AG04449 (cell line): ENCODE measurements around the gene ZNF672.
"Not testable (repeated sequence)": the region's sequence is repeated elsewhere in the genome, so short reads cannot be mapped to it uniquely, and the experiment has no call there.

Experiments
- CTCF ChIA-PET: fragments of 350-600 bp; formaldehyde crosslinking; extraction: SDS; loops from one replicate; lab custom pipeline; 2021; ENCODE audit warnings: antibody characterized with exemption; lab: Yijun Ruan, JAX
- POLR2A ChIA-PET: fragments of 400-600, 350-600 bp; formaldehyde crosslinking; extraction: SDS; loops from one replicate; lab custom pipeline; 2020; ENCODE audit warnings: antibody characterized with exemption, inconsistent platforms; lab: Yijun Ruan, JAX
- DNase-seq: peaks from one replicate; pipeline ENCODE4 v3.0.0-alpha.2; 2010; ENCODE audit warnings: low read depth, low spot score
- H3K4me3 ChIP-seq: 2 replicates; pipeline ENCODE4 v1.5.1; 2011; ENCODE audit warnings: low read depth, mild to moderate bottlenecking, control low read depth, low read length
- CTCF ChIP-seq: IDR thresholded peaks from one replicate; pipeline ENCODE4 v1.5.1; 2011; ENCODE audit warnings: mild to moderate bottlenecking, moderate library complexity, low read length, control low read depth, inconsistent platforms; ENCODE audit not compliant: insufficient read depth; ENCODE audit errors: missing control alignments

ZNF672 gene

GRCh38 chr1:248837781-248838356 is at the start of gene ZNF672:
Gene ZNF672 (plus strand): TSS chr1:248838224. CDS start chr1:248847275, 9,051 bp downstream.
- ChIA-PET CTCF (interaction anchor here (1.0 to 6.0 kb wide), 3 partner anchors 11 to 87 kb away, joined by 3 to 56 read pairs (median 16); partner anchors contain the start of genes SH3BP5L and ZNF692), POLR2A (interaction anchor here (0.6 to 3.2 kb wide), 9 partner anchors 9 to 65 kb away, joined by 3 to 27 read pairs (median 4); partner anchors contain the start of genes SH3BP5L and ZNF692)
- no peak for TF ChIP-seq CTCF
- DNase-seq: peak; percentile 86
- H3K4me3 ChIP-seq: peak within 1 kb of the TSS; percentile 93

GRCh38 chr1:248788327-248788726 is 49.7 kb upstream of the ZNF672 start:
- no peak for DNase-seq
- no peak for TF ChIP-seq CTCF
- CTCF ChIA-PET: no interaction called here
- POLR2A ChIA-PET: no interaction called here
- no peak overlapping the region for H3K4me3 ChIP-seq

GRCh38 chr1:248789337-248789736 is 48.7 kb upstream of the ZNF672 start:
- H3K4me3 ChIP-seq, DNase-seq, POLR2A ChIA-PET, CTCF ChIA-PET: not testable (repeated sequence)

- TF ChIP-seq CTCF: no peak
- H3K4me3 ChIP-seq: no peak overlapping the region
- ChIA-PET POLR2A (interaction anchor here (0.6 kb wide), 1 partner anchor 68 kb away, joined by 3 read pairs; no protein-coding TSS in a partner anchor), CTCF (no interaction called here)
- DNase-seq: no peak
Observed at GRCh38 chr1:248790456-248790855, 47.6 kb upstream of the ZNF672 start.

GRCh38 chr1:248791010-248791409 is 47.0 kb upstream of the ZNF672 start:
- H3K4me3 ChIP-seq: no peak overlapping the region
- ChIA-PET POLR2A (no interaction called here), CTCF (no interaction called here)
- no peak for TF ChIP-seq CTCF
- DNase-seq: no peak

GRCh38 chr1:248792342-248792741 is 45.7 kb upstream of the ZNF672 start:
- DNase-seq: no peak
- ChIA-PET CTCF (no interaction called here), POLR2A (no interaction called here)
- TF ChIP-seq CTCF: no peak
- no peak overlapping the region for H3K4me3 ChIP-seq

GRCh38 chr1:248793592-248793991 is 44.4 kb upstream of the ZNF672 start:
- POLR2A ChIA-PET: no interaction called here
- CTCF ChIA-PET: interaction anchor here (1.1 kb wide), 1 partner anchor 11 kb away, joined by 4 read pairs; no protein-coding TSS in a partner anchor
- no peak for TF ChIP-seq CTCF
- DNase-seq: no peak
- no peak overlapping the region for H3K4me3 ChIP-seq

GRCh38 chr1:248794663-248795062 is 43.4 kb upstream of the ZNF672 start:
- CTCF ChIA-PET: interaction anchor here (1.1 kb wide), 1 partner anchor 10 kb away, joined by 4 read pairs; no protein-coding TSS in a partner anchor
- H3K4me3 ChIP-seq, DNase-seq, POLR2A ChIA-PET: not testable (repeated sequence)
